Osteocyte (in vitro differentiated cells): ENCODE results near the gene PMFBP1. TPM values are rescaled to one million over a fixed set of nuclear protein-coding genes. Genes with fewer than 3 reads are reported as not detected.

ENCODE experiments used
- DNase-seq: peaks from one replicate; pipeline ENCODE4 v3.0.0; 2021; ENCODE audit warnings: mixed read lengths; ENCODE audit not compliant: unreplicated experiment; ENCODE audit errors: extremely low spot score
- H3K27ac Mint-ChIP-seq: one replicate; pipeline ENCODE4 v1.8.0; 2021; ENCODE audit warnings: mild to moderate bottlenecking, mixed read lengths; ENCODE audit not compliant: unreplicated experiment
- H3K27me3 Mint-ChIP-seq: one replicate; pipeline ENCODE4 v1.8.0; 2021; ENCODE audit warnings: mixed read lengths; ENCODE audit not compliant: unreplicated experiment
- H3K36me3 Mint-ChIP-seq: one replicate; pipeline ENCODE4 v1.8.0; 2021; ENCODE audit warnings: mixed read lengths; ENCODE audit not compliant: unreplicated experiment
- H3K4me1 Mint-ChIP-seq: one replicate; pipeline ENCODE4 v1.8.0; 2021; ENCODE audit warnings: mixed read lengths; ENCODE audit not compliant: unreplicated experiment
- H3K4me3 Mint-ChIP-seq: one replicate; pipeline ENCODE4 v1.8.0; 2021; ENCODE audit warnings: mild to moderate bottlenecking, moderate library complexity, mixed read lengths; ENCODE audit not compliant: unreplicated experiment
- H3K9me3 Mint-ChIP-seq: one replicate; pipeline ENCODE4 v1.8.0; 2021; ENCODE audit warnings: mixed read lengths; ENCODE audit not compliant: unreplicated experiment
- CTCF ChIP-seq: fragments of 200-600 bp; sonication (generic); IDR thresholded peaks from 2 replicates; pipeline ENCODE4 v1.5.0; 2021; ENCODE audit warnings: antibody characterized with exemption, mild to moderate bottlenecking, moderate library complexity
- total RNA-seq: library from RNA; stranded (reverse); gene quantifications from 2 replicates; pipeline ENCODE4 v1.2.1, GENCODE V29; 2021

Gene PMFBP1
- total RNA-seq, 1 donor from 2014 or later: 2.8 TPM

GRCh38 chr16:72110662-72111615 lies 61.0 kb downstream of the PMFBP1 start:
- Mint-ChIP-seq H3K4me3 (no peak overlapping the region), H3K27me3 (no peaks in the 10 kb centered on the region), H3K36me3 (peaks cover 60% of the 10 kb centered on the region), H3K27ac (no peak overlapping the region), H3K9me3 (peaks cover 10% of the 10 kb centered on the region), H3K4me1 (no peaks in the 10 kb centered on the region)
- no peak for TF ChIP-seq CTCF
- no peak for DNase-seq

- no peak for TF ChIP-seq CTCF
- H3K4me3 Mint-ChIP-seq: no peak overlapping the region
- no peaks in the 10 kb centered on the region for H3K27me3 Mint-ChIP-seq
- DNase-seq: no peak
- peaks cover 69% of the 10 kb centered on the region for H3K36me3 Mint-ChIP-seq
- H3K27ac Mint-ChIP-seq: no peak overlapping the region
- peaks cover 7% of the 10 kb centered on the region for H3K9me3 Mint-ChIP-seq
- no peaks in the 10 kb centered on the region for H3K4me1 Mint-ChIP-seq
Measured at GRCh38 chr16:72109966-72110530, 61.9 kb downstream of the PMFBP1 start.

GRCh38 chr16:72109300-72109699 lies 62.7 kb downstream of the PMFBP1 start:
- no peaks in the 10 kb centered on the region for H3K27me3 Mint-ChIP-seq
- no peak for DNase-seq
- TF ChIP-seq CTCF: no peak
- H3K36me3 Mint-ChIP-seq: peaks cover 73% of the 10 kb centered on the region
- H3K4me3 Mint-ChIP-seq: no peak overlapping the region
- no peaks in the 10 kb centered on the region for H3K9me3 Mint-ChIP-seq
- no peak overlapping the region for H3K27ac Mint-ChIP-seq
- H3K4me1 Mint-ChIP-seq: no peaks in the 10 kb centered on the region

GRCh38 chr16:72108353-72109102 lies 63.4 kb downstream of the PMFBP1 start:
- TF ChIP-seq CTCF: no peak
- H3K27ac Mint-ChIP-seq: no peak overlapping the region
- H3K36me3 Mint-ChIP-seq: peaks cover 73% of the 10 kb centered on the region
- no peaks in the 10 kb centered on the region for H3K9me3 Mint-ChIP-seq
- no peak for DNase-seq
- no peaks in the 10 kb centered on the region for H3K27me3 Mint-ChIP-seq
- no peaks in the 10 kb centered on the region for H3K4me1 Mint-ChIP-seq
- H3K4me3 Mint-ChIP-seq: no peak overlapping the region
